IMR-90 (cell line): ENCODE data around the gene CD3E.

Experiments
- CEBPB ChIP-seq: IDR thresholded peaks from 2 replicates; pipeline ENCODE4 v1.6.1; 2012; ENCODE audit warnings: low read depth, low read length, improper control_type of control experiment
- CHD1 ChIP-seq: IDR thresholded peaks from 2 replicates; pipeline ENCODE4 v1.6.1; 2012; ENCODE audit warnings: low read depth, low read length, improper control_type of control experiment
- CTCF ChIP-seq: conservative IDR thresholded peaks from 2 replicates; pipeline ENCODE4 v1.5.1; 2012; ENCODE audit warnings: mild to moderate bottlenecking, low read depth, low read length, improper control_type of control experiment
- RFX5 ChIP-seq: IDR thresholded peaks from 2 replicates; pipeline ENCODE4 v1.8.0; 2012; ENCODE audit warnings: low read depth, mild to moderate bottlenecking, low read length, moderate library complexity

- TF ChIP-seq CTCF (no peak), CEBPB (no peak), CHD1 (no peak), RFX5 (no peak)
Measured at GRCh38 chr11:118339281-118339961, 34.9 kb downstream of the CD3E start.
